NOMO-1 treated with DMSO at 0.1 percent for 48 hours (cell line): Measurements from ENCODE around the gene HOXB6.

Source experiments
- DNase-seq: peaks from one replicate; lab custom pipeline; 2025; ENCODE audit not compliant: unreplicated experiment; lab: John Stamatoyannopoulos, UW

Gene HOXB6

DNA sequence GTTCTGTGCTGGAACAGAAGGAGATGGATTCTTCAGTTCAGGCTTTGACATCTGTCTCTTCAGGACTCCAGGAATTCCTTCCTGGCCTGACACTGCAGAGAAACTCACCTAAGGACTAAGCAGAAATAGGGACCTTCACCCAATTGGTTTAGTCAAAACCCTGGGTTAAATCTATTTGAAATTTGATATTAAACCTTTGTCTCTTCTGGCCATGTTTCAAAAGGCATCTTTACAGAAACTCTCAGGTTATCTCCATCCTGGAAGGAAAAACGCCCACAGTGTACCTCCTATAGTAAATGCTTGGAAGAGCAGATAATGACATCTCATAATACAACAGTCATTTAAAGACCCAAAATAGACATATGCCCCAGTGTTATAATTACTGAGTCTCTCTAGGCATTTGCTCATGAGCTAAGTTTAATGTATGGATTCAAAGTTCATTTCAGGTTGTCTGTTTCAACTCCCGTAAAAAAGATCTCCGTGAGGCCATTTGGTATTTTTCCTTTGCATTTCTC is 21.0 kb downstream of the HOXB6 start:
- no peak for DNase-seq

DNA sequence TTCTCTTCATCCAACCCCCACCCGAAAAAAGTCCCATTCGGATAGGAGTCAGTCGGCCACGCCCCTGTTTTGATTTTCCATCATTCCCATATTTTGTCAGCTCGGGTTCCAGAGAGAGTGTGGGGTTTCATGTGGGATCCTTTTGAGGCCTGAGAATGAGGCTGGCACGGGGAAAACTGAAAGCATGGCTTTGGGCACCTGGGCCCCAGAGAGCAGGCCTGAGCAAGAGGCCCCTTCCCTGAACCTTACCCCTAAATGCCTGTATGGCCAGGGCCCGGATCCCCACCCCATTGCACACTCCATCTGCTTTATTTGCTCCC is 22.1 kb downstream of the HOXB6 start:
- no peak for DNase-seq

- no peak for DNase-seq
Measured at GRCh38 chr17:48579760-48580554, 24.8 kb downstream of the HOXB6 start.

- DNase-seq, result no peak
Measured at GRCh38 chr17:48579471-48579759, 25.4 kb downstream of the HOXB6 start.

DNA sequence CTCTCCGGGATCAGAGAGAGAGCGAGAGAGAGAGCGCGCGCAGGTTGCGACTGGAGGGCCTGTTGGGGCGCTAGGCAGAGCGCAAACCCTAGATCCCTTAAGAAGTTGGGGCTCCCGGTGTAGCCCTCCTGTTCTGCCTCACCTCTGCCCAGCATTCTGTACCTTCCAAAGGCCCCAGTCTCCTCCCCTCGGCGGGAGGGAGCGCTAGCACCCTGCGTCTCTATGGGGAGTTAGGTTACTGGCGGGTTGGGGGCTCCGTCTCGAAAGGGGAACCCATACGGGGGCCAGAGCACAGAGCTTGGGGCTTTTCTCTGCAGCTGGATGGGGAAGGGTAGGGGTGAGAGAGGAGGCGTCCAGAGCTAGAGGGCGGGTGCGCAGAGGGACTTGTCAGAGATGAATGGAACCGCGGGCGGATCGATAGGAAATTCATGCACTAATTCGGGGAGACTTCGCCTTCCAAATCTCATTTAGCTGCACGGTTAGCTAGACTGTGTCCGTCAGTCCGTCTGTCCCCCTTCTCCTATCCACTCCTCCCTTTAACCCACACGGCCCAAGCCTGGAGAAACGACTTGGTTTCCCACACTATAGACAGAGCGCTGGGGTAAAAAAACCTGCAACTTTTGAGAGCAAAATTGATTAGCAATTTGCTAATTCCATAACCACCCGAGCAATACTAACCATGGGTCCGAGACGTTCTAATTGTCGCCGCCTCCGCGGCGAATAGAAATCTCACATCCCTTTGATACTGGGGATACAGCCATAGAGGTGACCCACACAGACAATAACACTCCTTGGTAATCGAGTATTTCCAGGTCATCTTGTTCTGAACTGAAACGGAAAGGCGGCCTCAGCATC is 25.9 kb downstream of the HOXB6 start:
- no peak for DNase-seq

DNA sequence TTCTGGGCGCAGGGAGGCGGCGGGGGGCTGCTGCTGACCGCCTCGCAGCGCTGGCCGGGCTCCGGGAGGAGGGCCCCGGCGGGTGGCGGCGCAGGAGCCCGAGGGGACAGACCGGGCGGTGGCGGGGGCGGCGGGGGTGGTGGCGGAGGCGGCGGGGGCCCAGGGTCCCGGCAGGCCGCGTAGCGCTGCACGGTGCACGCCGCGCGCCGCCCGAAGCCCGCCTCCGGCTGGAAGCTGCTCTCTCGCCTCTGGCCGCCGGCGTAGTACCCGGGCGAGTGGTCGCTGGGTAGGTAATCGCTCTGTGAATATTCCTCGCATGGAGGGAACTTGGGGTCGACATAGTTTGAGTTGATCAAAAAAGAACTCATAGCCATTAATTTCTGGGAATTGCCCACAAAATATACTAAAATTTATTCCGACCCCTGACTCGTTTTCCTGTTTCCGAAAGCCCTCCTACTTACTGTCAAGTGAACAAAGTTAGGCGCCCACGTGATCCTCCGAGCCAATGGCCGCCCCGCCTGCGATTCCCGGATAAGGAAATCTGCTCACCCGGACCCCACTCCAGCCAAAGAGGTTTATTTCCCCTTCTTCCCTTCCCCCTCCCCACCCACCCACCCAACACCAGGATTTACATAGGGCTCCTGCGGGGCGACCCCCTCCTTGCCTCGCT is 26.7 kb downstream of the HOXB6 start, which contains the start of gene HOXB4:
HOXB4 (minus strand) TSS at position 405 of the 670 bp plus-strand sequence; CDS start at position 374, 31 bp downstream.
- DNase-seq, result peak; percentile 39

GRCh38 chr17:48577330-48577945 is 27.3 kb downstream of the HOXB6 start:
- no peak for DNase-seq

GRCh38 chr17:48576479-48577309 is 28.1 kb downstream of the HOXB6 start:
- no peak for DNase-seq

- DNase-seq, result no peak
Measured at GRCh38 chr17:48575673-48576478, 28.9 kb downstream of the HOXB6 start.

DNA sequence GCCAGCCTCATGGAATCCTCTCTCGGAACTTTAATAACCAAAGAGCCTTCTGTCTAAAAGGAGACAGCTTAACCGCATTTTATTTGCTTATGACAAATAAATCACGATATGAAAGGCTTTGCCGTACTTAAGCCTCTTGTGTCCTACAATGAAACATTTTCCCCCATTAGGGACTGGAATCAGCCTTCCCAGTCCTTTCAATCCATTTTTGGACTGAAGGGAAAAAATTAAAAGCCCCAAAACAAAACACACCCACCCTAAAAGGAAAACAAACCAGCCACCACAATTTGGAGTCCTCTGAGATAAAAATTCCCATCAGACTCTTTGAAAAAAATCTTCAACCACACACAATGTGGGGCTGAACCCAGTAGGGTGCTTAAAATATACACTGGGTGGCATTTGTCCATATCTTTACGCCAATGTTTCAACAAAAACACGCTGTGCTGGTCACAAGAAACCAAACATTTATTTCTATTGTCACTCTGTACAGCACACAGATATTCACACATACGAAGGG is 29.7 kb downstream of the HOXB6 start:
- DNase-seq, result no peak

DNA sequence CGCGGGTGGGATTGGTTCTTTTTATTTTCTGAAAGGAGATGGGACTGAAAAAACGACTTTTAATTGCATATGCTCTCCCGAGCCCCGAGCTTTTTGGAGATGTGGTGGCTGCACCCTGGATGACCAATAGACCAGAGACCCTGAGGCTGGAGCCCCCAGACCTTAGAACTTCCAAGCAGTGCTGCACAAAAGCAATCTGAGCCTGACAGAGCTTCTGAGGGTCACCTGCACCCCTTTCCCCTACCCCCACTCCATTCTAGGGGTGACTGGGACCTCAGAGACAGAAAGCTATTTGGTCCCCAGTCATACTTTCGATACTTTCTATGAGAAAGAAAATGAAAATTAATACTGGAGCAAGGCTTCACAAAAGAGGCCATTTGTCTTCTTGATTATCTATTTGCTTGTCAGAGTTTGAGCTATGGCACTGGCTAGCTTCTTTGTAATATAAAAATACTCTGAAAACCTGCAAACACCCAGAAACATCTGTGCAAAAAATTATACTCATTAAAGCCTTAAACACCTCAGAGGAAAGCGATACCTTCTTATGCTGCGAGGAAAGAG is 30.2 kb downstream of the HOXB6 start:
- no peak for DNase-seq

DNA sequence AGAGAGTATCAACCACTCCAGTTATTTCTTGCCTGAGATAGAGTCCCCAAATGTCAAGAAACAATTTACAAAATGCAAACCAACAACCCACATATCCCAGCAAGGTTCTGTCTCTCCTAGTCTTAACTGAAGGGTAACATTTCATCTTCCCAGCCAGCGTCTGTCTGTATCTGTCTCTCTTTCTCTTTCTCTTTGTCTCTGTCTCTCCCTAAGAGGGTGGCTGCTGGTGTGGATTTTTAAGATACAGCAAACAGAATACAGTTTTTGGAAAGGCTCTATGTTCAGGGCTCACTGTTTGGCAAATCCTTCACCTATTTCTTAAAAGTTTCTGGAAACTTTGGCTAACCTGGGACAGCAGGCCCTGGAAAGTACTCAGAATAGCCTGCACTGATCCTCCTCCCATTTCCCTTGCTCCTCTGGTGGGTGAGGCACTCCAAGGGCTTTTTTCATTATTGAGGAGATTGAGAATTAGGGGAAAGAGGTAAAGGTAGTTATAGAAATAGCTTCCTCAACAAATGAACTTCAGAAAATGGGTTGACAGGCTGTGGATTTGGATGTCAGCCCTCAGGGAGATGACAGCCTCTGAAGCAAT is 32.9 kb downstream of the HOXB6 start:
- no peak for DNase-seq

GRCh38 chr17:48571024-48571818 is 33.6 kb downstream of the HOXB6 start:
- no peak for DNase-seq

DNA sequence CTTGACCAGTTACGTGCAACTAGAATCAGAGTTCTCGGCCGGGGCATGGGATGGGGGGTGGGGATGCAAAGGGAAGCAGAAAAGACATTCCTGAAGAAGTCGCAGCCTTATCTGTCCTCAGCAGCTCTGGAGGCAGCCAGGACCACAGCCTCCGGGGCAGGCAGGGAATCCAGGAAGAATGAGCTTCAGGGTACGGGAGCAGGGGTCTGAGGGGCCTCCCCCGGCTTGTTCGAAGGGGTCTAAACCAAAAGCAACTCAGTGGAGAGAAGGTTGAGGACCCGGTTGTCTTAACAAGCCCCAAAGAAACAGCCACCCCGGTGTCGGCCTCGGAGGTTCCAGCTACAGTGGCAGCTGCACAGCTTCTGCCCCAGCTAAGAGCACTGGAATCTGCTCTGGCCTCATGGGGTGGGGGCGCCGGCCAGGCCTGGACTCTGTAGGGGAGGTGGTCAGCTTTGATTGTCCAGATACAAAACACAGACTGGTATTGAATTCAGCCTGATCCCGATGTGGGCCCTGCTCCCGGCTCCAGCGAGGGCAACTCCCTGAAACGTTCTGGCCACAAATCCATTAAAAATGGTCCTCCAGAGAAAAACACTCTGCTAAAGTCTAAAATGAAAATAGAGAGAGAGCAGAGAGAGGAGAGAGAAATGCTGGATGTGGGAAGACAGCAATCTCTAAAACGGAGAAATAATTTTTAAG is 34.3 kb downstream of the HOXB6 start:
- no peak for DNase-seq

DNA sequence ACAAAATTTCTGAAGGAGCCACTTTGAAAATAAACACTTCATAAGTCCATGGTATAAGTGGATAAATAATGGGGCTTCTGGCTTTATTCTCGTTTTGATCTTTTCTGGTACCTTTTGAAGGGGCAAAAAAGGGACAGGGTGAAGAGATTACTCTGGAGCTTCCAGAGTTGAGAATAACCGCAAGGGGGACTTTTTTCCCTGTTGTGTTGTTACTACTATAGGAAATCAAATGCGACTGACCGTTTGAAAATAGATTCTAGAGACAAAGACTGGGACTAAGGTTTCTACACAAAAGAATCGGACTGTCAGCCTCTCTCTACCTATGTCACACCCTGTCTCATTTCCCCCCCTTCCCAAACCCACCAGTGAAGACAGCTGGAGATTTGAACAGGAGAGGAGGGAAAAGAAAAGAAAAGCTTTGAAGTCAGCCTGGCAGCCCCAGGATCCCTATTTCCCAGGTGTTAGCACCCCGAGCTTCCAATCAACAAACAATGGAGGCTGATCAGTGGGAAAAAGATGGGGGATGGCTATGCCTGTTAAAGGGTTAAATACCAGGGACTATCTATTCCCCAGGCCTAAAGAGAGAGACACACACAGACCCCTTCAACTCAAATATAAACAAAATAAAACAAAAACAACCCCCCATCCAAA is 35.0 kb downstream of the HOXB6 start:
- no peak for DNase-seq

- DNase-seq, result no peak
Measured at GRCh38 chr17:48569240-48569582, 35.6 kb downstream of the HOXB6 start.
